ENCODE data around the gene FRMD3. TPM values are rescaled to one million over a fixed set of nuclear protein-coding genes. Genes with fewer than 3 reads are reported as not detected.
A peak's percentile ranks its signal among the peaks of the same experiment; 100 is the strongest.

FRMD3 gene
- total RNA-seq, 1 experiment from 2014 or later: 3.9 TPM

- H2AFZ ChIP-seq (ENCODE audit: low read length): peak overlapping the region; percentile 48; the same call in 1 of the 2 replicates
- H3K9ac ChIP-seq (ENCODE audit: low read length): no peak overlapping the region
- DNase-seq (peak; percentile 65), ATAC-seq (peak; percentile 76)
- H3F3A ChIP-seq (ENCODE audit: low read length, unreplicated experiment): no peaks in the 10 kb centered on the region
- CTCF ChIA-PET: interaction anchor here (0.7 kb wide), 1 partner anchor 62 kb away, joined by 4 read pairs; no protein-coding TSS in a partner anchor
- POLR2A ChIA-PET (ENCODE audit: unreplicated experiment): interaction anchor here (0.6 to 0.7 kb wide), 2 partner anchors 70 to 263 kb away, joined by 3 read pairs; no protein-coding TSS in a partner anchor
- no peaks in the 10 kb centered on the region for H4K20me1 ChIP-seq (ENCODE audit: low read length)
- H3K27ac ChIP-seq (ENCODE audit: low read length): peak overlapping the region; percentile 39
- no peaks in the 10 kb centered on the region for H3K36me3 ChIP-seq (ENCODE audit: low read depth, low read length)
- no peak overlapping the region for H3K4me3 ChIP-seq (ENCODE audit: low read length)
- intact Hi-C loops (cut with micrococcal nuclease): loop anchor here (2.0 kb wide), 1 partner anchor 17 kb away; no protein-coding TSS in a partner anchor
- no peaks in the 10 kb centered on the region for H3K27me3 ChIP-seq (ENCODE audit: low read length)
- BruUV-seq (replicated peaks): no TSS peak
- H3K9me3 ChIP-seq (ENCODE audit: low read length): no peaks in the 10 kb centered on the region
- TF ChIP-seq EZH2 (IDR thresholded peaks at IDR 0.05; ENCODE audit: low read length, unreplicated experiment): no peak
- peaks cover 21% of the 10 kb centered on the region for H3K4me1 ChIP-seq (ENCODE audit: insufficient read depth, low read length)
- H3K4me2 ChIP-seq (ENCODE audit: low read length): peak overlapping the region; percentile 61
- H3K9me2 ChIP-seq (replicated peaks; ENCODE audit: low read length): no peaks in the 10 kb centered on the region
- H3K79me2 ChIP-seq (ENCODE audit: low read length): no peaks in the 10 kb centered on the region
These were observed 256.6 kb downstream of the FRMD3 start for GRCh38 chr9:83281306-83282255.

DNA sequence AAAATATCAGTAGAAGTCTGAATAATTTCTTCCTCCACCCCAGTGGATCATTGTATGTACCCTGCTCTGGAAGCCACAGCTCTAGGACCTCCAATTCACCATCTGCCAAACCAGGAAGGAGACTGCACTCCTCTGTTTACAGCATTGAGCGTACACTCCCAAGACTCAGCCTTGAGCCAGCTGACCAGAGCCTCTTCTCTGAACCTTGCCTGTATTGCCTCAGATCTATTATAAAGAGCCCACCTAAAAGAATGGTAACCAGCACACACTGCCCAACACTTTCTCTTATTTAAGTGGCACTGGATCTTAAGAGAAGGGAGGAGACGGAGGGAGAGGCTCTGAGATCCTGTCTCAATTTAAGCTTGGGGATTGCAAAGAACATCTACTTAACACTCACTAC is 257.4 kb downstream of the FRMD3 start:
- no peak for ATAC-seq
- no peak overlapping the region for H3K4me3 ChIP-seq (ENCODE audit: low read length)
- BruUV-seq (replicated peaks): no TSS peak

DNA sequence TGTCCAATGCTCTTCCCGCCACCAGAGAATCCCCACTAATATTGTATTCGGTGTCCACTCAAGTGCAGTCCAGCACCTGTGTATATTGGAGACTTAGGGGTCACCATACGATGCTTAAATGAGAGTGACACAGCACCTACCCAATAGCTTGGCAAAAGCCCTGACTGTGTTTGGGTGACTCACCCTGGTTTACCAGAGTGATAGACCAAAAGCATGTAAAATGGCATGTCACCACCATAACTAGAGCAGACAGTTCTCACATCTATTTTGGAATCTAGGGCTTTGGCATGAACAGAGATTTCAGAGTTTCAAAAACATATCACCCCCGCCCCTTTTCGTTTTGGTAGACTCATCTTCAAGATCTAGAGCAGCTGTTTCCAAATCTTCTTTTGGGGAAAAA is 257.9 kb downstream of the FRMD3 start:
- no peaks in the 10 kb centered on the region for H3K27me3 ChIP-seq (ENCODE audit: low read length)

More for the DNA sequence above, 257.4 kb downstream of the FRMD3 start:
- no peak for DNase-seq
- H4K20me1 ChIP-seq (ENCODE audit: low read length): no peaks in the 10 kb centered on the region
- ChIA-PET CTCF (interaction anchor here (0.7 kb wide), 1 partner anchor 61 kb away, joined by 4 read pairs; no protein-coding TSS in a partner anchor), POLR2A (ENCODE audit: unreplicated experiment) (no interaction called here)
- no peaks in the 10 kb centered on the region for H3K9me2 ChIP-seq (replicated peaks; ENCODE audit: low read length)
- H3K4me1 ChIP-seq (ENCODE audit: insufficient read depth, low read length): peaks cover 21% of the 10 kb centered on the region
- H3K36me3 ChIP-seq (ENCODE audit: low read depth, low read length): no peaks in the 10 kb centered on the region
- H3K27me3 ChIP-seq (ENCODE audit: low read length): no peaks in the 10 kb centered on the region
- no peak overlapping the region for H2AFZ ChIP-seq (ENCODE audit: low read length)
- no peak overlapping the region for H3K27ac ChIP-seq (ENCODE audit: low read length)
- no peaks in the 10 kb centered on the region for H3K9me3 ChIP-seq (ENCODE audit: low read length)
- no peak for TF ChIP-seq EZH2phosphoT487 (IDR thresholded peaks at IDR 0.05; ENCODE audit: borderline replicate concordance, low read length)
- no peak for TF ChIP-seq CTCF (conservative IDR thresholded peaks at IDR 0.05; ENCODE audit: low read depth, low read length)
- no peak for TF ChIP-seq EZH2 (IDR thresholded peaks at IDR 0.05; ENCODE audit: low read length, unreplicated experiment)
- H3K9ac ChIP-seq (ENCODE audit: low read length): no peak overlapping the region
- H3K4me2 ChIP-seq (ENCODE audit: low read length): peak overlapping the region; percentile 61
- no peaks in the 10 kb centered on the region for H3F3A ChIP-seq (ENCODE audit: low read length, unreplicated experiment)
- intact Hi-C loops (cut with micrococcal nuclease): loop anchor here (2.0 kb wide), 1 partner anchor 18 kb away; no protein-coding TSS in a partner anchor
- no peaks in the 10 kb centered on the region for H3K79me2 ChIP-seq (ENCODE audit: low read length)

More for the DNA sequence above, 257.9 kb downstream of the FRMD3 start:
- H3K36me3 ChIP-seq (ENCODE audit: low read depth, low read length): no peaks in the 10 kb centered on the region
- H3K4me1 ChIP-seq (ENCODE audit: insufficient read depth, low read length): peaks cover 21% of the 10 kb centered on the region
- H3K27ac ChIP-seq (ENCODE audit: low read length): no peak overlapping the region
- H3K4me2 ChIP-seq (ENCODE audit: low read length): no peak overlapping the region
- H3F3A ChIP-seq (ENCODE audit: low read length, unreplicated experiment): no peaks in the 10 kb centered on the region
- H3K4me3 ChIP-seq (ENCODE audit: low read length): no peak overlapping the region
- H3K9ac ChIP-seq (ENCODE audit: low read length): no peak overlapping the region
- H3K79me2 ChIP-seq (ENCODE audit: low read length): no peaks in the 10 kb centered on the region
- ChIA-PET POLR2A (ENCODE audit: unreplicated experiment) (no interaction called here), CTCF (no interaction called here)
- no peak overlapping the region for H2AFZ ChIP-seq (ENCODE audit: low read length)
- BruUV-seq (replicated peaks): no TSS peak
- H4K20me1 ChIP-seq (ENCODE audit: low read length): no peaks in the 10 kb centered on the region
- no peak for TF ChIP-seq CTCF (conservative IDR thresholded peaks at IDR 0.05; ENCODE audit: low read depth, low read length)
- no peak for TF ChIP-seq EZH2phosphoT487 (IDR thresholded peaks at IDR 0.05; ENCODE audit: borderline replicate concordance, low read length)
- no peak for TF ChIP-seq EZH2 (IDR thresholded peaks at IDR 0.05; ENCODE audit: low read length, unreplicated experiment)
- no peaks in the 10 kb centered on the region for H3K9me3 ChIP-seq (ENCODE audit: low read length)
- no peaks in the 10 kb centered on the region for H3K9me2 ChIP-seq (replicated peaks; ENCODE audit: low read length)
- intact Hi-C loops (cut with micrococcal nuclease): loop anchor here (2.0 kb wide), 1 partner anchor 19 kb away; no protein-coding TSS in a partner anchor
- ATAC-seq (peak; percentile 44), DNase-seq (peak; percentile 39)
